Activated CD4-positive, alpha-beta T cell treated with anti-CD3 and anti-CD28 coated beads, Interleukin-2, amount 10 ng/mL, durations not matched to agents 7 days and 5 days (primary cell): ENCODE results near the gene LTBP2. TPM values are rescaled to one million over a fixed set of nuclear protein-coding genes. Genes with fewer than 3 reads are reported as not detected.

Source experiments
- CTCF ChIA-PET: fragments of 350-600 bp; sonication (Branson Sonifier 250); formaldehyde crosslinking; loops from one replicate; lab custom pipeline; 2021; ENCODE audit warnings: antibody characterized with exemption; lab: Charles Lee
- POLR2A ChIA-PET: fragments of 350-600 bp; sonication (Branson Sonifier 250); formaldehyde crosslinking; loops from one replicate; lab custom pipeline; 2021; ENCODE audit warnings: antibody characterized with exemption; lab: Charles Lee
- DNase-seq: peaks from one replicate; pipeline ENCODE4 v3.0.0-alpha.2; 2020
- H3K27ac Mint-ChIP-seq: one replicate; pipeline ENCODE4 v1.8.0; 2021; ENCODE audit warnings: mild to moderate bottlenecking, moderate library complexity, mixed read lengths
- H3K27me3 Mint-ChIP-seq: one replicate; pipeline ENCODE4 v1.8.0; 2021; ENCODE audit warnings: mixed read lengths
- H3K36me3 Mint-ChIP-seq: one replicate; pipeline ENCODE4 v1.8.0; 2021; ENCODE audit warnings: low read depth, mixed read lengths
- H3K4me1 Mint-ChIP-seq: one replicate; pipeline ENCODE4 v1.8.0; 2021; ENCODE audit warnings: mixed read lengths
- H3K4me3 Mint-ChIP-seq: one replicate; pipeline ENCODE4 v1.8.0; 2021; ENCODE audit warnings: mild to moderate bottlenecking, moderate library complexity, mixed read lengths
- H3K9me3 Mint-ChIP-seq: one replicate; pipeline ENCODE4 v1.8.0; 2021; ENCODE audit warnings: mixed read lengths
- total RNA-seq, 2 experiments: library from RNA; stranded (reverse); gene quantifications; one replicate each; pipeline ENCODE4 v1.2.3, GENCODE V29; 2021

The LTBP2 gene
- total RNA-seq, 2 experiments from 2014 or later = 0.05 to 0.12 TPM

DNA sequence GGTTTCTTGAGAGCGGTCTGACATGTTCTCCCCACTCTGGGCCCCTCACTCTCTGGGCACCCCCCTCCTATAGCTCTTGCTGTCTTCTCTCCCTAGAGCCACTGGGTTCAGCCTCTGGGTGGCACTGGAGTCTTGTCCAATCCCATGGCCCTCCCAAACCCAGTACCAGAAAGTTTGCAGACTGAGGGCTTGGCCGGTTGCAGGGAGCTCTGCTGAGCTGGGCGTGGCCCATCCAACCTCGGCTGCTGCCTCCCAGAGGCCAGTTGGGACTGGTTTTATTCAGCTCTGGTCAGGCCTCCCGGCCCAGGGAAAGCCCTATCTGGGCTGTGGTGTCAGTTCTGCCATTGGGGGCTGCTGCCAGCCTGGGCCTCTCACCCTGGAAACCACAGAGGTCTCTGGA, 80.6 kb downstream of the LTBP2 start:
- CTCF ChIA-PET = no interaction called here
- no peak overlapping the region for H3K4me3 Mint-ChIP-seq
- no peaks in the 10 kb centered on the region for H3K27me3 Mint-ChIP-seq
- no peak overlapping the region for H3K27ac Mint-ChIP-seq
- no peaks in the 10 kb centered on the region for H3K36me3 Mint-ChIP-seq
- H3K4me1 Mint-ChIP-seq = peaks cover 6% of the 10 kb centered on the region
- no peaks in the 10 kb centered on the region for H3K9me3 Mint-ChIP-seq
- no peak for DNase-seq
- POLR2A ChIA-PET = no interaction called here

DNA sequence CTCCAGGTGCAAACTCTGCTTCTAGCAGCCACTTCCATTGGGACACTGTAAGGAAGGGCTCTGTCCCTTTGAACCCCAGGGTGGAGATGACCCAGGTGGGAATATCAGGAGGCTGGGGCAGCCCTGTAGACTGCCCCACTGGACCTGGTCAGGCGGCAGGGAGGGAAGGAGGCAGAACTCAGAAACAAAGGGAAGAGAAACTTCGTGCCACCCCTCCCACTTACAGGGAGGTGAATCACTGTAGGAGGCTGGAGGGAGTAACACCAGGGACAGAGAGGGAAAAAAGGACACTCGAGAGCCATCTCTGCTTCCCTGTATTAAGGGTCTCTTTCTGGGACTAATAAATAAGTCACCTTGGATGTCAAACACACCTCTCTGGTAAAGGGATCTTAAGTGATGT, 81.0 kb downstream of the LTBP2 start:
- ChIA-PET CTCF (no interaction called here), POLR2A (no interaction called here)
- no peak for DNase-seq
- Mint-ChIP-seq H3K36me3 (no peaks in the 10 kb centered on the region), H3K27ac (no peak overlapping the region), H3K27me3 (no peaks in the 10 kb centered on the region), H3K4me1 (peaks cover 6% of the 10 kb centered on the region), H3K4me3 (no peak overlapping the region), H3K9me3 (no peaks in the 10 kb centered on the region)

DNA sequence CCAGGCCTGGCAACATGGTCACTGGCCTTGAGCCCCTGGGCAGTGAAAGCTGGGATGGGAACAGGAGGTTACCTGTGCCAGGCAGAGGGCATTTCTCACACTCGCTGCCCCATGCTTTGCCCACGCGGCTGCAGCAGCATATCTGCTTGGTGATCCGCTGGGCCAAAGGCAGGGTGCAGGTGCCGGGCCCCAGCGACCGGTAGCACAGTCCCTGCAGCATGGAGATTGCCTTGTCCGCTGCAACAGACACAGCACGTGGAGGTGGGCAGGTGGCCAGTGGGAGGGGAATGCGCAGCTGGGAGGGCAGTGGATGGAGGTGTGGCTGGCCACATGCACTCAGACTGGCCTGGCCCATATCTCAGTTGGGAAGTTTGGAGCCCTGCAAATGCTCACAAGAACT, 83.2 kb downstream of the LTBP2 start:
- Mint-ChIP-seq H3K9me3 (no peaks in the 10 kb centered on the region), H3K27ac (no peak overlapping the region), H3K4me1 (peaks cover 6% of the 10 kb centered on the region), H3K4me3 (no peak overlapping the region), H3K36me3 (no peaks in the 10 kb centered on the region), H3K27me3 (no peaks in the 10 kb centered on the region)
- ChIA-PET POLR2A (no interaction called here), CTCF (no interaction called here)
- no peak for DNase-seq

DNA sequence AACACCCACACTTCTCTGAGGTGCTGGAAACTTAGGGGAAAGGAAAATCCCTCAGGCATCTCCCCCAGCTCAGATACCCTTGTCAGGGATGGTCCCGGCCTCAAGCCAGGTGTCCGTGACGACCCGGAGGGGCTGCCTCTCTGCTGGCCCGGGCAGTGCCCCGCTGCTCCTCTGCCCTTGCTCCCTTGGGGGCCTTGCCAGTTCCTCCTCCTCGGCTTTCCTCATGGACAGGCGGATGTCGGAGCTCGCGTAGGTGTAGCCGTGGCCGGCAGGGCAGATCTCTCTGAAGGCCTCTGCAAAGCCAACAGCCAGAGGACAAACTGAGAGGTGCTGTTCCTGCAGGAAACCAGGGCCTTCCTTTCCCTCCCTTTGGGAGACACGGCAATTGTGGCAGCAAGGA, 83.6 kb downstream of the LTBP2 start:
- Mint-ChIP-seq H3K4me3 (no peak overlapping the region), H3K36me3 (no peaks in the 10 kb centered on the region), H3K9me3 (no peaks in the 10 kb centered on the region), H3K27me3 (no peaks in the 10 kb centered on the region), H3K4me1 (peaks cover 3% of the 10 kb centered on the region), H3K27ac (no peak overlapping the region)
- ChIA-PET POLR2A (no interaction called here), CTCF (no interaction called here)
- DNase-seq = no peak

DNA sequence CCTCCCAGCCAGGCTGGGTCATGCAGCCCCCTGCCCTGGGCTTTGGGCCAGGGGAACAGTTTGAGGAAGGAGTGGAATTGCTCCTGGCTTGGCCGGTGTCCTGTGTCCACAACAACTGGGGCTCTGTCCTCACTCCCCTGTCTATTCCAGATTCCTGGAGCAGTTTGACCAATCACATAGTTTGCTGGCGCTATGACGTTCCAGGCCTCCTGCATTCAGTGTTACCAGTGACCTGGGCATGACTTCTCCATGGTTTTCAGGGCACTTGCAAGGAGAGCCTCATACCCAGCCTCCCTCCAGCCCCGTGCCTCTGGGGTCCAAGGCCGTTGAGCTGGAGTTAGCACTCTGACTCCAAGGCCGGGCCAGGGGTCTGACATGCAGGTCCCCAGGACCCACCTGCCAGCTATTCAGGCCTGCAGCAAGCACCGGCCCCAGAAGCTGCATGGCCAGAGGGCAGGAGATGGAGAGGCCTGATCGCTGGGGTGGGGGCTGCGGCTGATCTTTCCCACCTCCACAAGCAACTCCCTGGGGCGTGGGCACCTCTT, 84.2 kb downstream of the LTBP2 start:
- no peak overlapping the region for H3K27ac Mint-ChIP-seq

DNA sequence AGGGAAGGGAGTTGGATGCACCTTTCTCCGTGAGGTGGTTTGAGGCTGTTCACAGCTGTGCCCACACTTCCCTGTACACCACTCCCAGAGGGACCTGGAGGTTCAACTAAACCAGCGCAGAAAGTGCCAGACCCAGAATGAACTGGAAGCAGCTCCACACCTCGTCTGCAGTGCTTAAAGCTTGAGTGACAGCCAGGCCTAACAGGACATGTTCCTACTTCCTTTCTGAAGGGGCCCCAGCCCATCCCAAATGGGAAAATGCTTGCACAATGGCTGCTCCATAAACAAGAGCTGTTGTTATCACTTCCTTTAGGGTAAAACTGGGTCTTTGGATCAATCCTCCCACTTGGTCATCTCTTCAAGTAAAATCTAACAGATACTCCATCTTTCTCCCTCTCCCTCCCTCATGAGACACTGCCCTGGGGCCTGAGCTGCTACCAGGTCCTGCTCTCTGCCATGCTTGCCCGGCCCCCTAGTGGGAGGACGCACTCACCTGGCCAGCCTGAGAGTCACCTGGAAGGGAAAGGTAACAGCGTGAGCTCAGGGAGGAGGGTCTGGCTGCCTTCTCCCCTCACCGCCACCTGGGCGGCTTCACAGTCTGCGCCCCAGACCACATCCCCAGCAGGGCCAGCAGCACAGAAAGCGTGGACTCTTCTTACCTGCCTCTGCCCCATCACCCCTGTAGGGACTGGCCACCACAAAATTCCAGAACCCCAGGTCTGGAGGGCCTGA, 85.0 kb downstream of the LTBP2 start:
- ChIA-PET CTCF (interaction anchor here (2.4 kb wide), 1 partner anchor 11 kb away, joined by 6 read pairs; no protein-coding TSS in a partner anchor), POLR2A (interaction anchor here (0.6 kb wide), 1 partner anchor 47 kb away, joined by 3 read pairs; no protein-coding TSS in a partner anchor)
- Mint-ChIP-seq H3K27ac (no peak overlapping the region), H3K4me1 (no peaks in the 10 kb centered on the region), H3K36me3 (no peaks in the 10 kb centered on the region), H3K27me3 (no peaks in the 10 kb centered on the region), H3K9me3 (no peaks in the 10 kb centered on the region), H3K4me3 (no peak overlapping the region)
- no peak for DNase-seq

More for the DNA sequence above, 84.2 kb downstream of the LTBP2 start:
- Mint-ChIP-seq H3K36me3 (no peaks in the 10 kb centered on the region), H3K4me1 (no peaks in the 10 kb centered on the region), H3K9me3 (no peaks in the 10 kb centered on the region), H3K27me3 (no peaks in the 10 kb centered on the region), H3K4me3 (no peak overlapping the region)
- no peak for DNase-seq
- CTCF ChIA-PET = no interaction called here
- POLR2A ChIA-PET = no interaction called here

DNA sequence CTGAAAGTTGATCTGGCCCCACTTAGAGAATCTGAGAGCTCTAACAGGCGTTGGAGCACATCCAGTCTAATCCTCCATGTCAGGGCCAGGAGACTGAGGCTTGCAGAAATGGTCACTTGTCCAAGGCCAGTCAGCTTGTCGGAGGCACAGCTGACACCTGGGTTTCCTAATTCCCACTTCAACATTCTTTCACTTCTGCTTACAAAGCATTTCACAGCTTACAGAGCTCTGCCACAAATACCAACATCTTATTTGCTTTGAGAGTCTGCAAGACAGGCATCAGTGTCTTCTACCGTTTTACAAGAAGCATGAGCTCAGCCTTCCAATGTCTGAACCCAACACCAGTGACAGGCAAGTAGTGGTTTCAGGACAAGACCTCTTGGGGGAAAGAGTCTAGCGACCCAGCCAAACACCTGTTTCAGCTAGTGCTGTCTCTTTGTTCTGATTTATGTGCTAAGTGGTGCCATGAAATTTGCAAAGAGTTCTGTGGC, 86.6 kb downstream of the LTBP2 start:
- Mint-ChIP-seq H3K9me3 (no peaks in the 10 kb centered on the region), H3K36me3 (no peaks in the 10 kb centered on the region), H3K27me3 (no peaks in the 10 kb centered on the region), H3K4me3 (no peak overlapping the region), H3K4me1 (no peaks in the 10 kb centered on the region), H3K27ac (no peak overlapping the region)
- POLR2A ChIA-PET = interaction anchor here (0.6 kb wide), 1 partner anchor 68 kb away, joined by 4 read pairs; no protein-coding TSS in a partner anchor
- CTCF ChIA-PET = interaction anchor here (1.3 to 2.4 kb wide), 2 partner anchors 9 to 32 kb away, joined by 3 to 6 read pairs; partner anchors contain the start of genes ISCA2 and NPC2
- DNase-seq = no peak

DNA sequence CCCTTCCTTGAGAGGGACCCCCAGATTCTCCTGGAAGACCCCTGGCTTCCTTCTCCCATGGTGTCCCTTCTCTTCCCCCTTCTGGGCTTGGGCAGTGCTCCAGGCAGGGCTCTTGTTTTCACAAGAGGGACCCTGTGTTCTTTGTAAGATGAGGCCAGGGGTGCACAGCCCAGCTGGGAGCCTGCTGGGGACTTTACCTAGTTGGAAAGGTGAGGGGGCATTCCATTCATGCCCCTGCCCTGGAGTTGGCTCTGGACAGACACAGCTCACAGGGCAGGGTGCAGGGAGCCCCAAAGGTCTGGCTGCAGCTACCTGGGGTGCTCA, 87.3 kb downstream of the LTBP2 start:
- DNase-seq = no peak
- H3K27ac Mint-ChIP-seq = no peak overlapping the region
- CTCF ChIA-PET = interaction anchor here (0.7 to 2.4 kb wide), 2 partner anchors 9 to 21 kb away, joined by 3 to 6 read pairs; no protein-coding TSS in a partner anchor
- H3K27me3 Mint-ChIP-seq = no peaks in the 10 kb centered on the region
- H3K4me3 Mint-ChIP-seq = no peak overlapping the region
- POLR2A ChIA-PET = no interaction called here
- H3K36me3 Mint-ChIP-seq = no peaks in the 10 kb centered on the region
- H3K9me3 Mint-ChIP-seq = no peaks in the 10 kb centered on the region
- no peaks in the 10 kb centered on the region for H3K4me1 Mint-ChIP-seq

DNA sequence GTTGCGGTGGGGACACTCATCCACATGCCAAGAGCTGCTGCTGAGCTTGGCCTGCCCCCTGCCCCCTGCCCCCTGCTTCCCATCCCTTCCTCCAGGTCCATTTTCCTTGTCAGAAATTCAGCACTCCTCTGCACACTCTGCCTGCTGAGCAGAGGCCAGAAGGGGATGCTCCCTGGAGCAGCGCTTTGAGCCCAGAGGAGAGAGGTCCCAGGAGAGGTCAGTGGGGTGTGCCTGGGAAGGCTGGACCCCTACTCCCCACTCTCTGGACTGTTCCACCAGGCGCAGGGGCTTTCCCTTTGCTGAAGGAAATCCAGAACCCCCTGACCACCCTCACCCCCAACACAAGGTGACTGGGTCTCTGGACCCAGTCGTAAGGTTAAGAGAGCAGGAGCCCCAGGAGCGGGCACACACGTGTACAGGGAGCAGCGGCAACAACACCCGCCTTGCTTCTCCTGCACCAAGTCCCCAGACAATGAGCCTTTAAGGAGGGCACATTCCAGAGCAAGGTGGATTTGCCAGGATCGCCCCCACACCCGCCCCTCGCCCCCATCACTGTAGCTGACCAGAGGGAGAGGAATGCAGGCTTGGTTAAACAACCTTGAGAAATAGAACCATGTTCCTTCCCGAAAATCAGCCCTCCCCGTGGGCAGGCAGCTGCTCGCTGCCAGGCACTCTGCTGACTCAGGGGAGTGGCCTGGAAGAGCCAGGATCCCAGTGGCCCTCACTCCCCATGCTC, 87.8 kb downstream of the LTBP2 start:
- no peaks in the 10 kb centered on the region for H3K36me3 Mint-ChIP-seq
- no peaks in the 10 kb centered on the region for H3K27me3 Mint-ChIP-seq
- no peak overlapping the region for H3K4me3 Mint-ChIP-seq
- no peaks in the 10 kb centered on the region for H3K4me1 Mint-ChIP-seq
- ChIA-PET CTCF (interaction anchor here (0.7 to 2.4 kb wide), 3 partner anchors 8 to 31 kb away, joined by 3 to 6 read pairs (median 3); partner anchors contain the start of genes ISCA2 and NPC2), POLR2A (no interaction called here)
- no peaks in the 10 kb centered on the region for H3K9me3 Mint-ChIP-seq
- no peak for DNase-seq
- H3K27ac Mint-ChIP-seq = no peak overlapping the region

DNA sequence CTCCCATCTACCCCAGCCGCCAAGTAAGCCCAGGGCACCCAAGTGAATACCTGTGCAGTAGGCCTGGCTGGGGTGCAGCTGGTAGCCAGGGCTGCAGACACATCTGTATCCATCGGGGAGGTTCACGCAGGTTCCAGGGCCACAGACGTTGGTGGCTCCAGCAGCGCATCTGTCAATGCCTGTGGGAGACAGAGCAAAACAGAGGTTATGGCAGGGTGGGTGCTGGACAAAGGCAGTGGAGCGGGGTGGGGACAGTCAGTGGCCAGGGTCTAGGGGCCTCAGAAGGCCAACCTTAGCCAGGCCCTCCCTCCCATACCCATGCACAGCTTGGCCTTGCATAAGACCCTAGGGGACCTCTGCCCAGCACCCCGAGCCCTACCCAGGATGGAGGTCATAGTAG, 89.3 kb downstream of the LTBP2 start:
- Mint-ChIP-seq H3K4me1 (no peaks in the 10 kb centered on the region), H3K27ac (no peak overlapping the region), H3K27me3 (peaks cover 5% of the 10 kb centered on the region), H3K9me3 (no peaks in the 10 kb centered on the region), H3K4me3 (no peak overlapping the region), H3K36me3 (no peaks in the 10 kb centered on the region)
- DNase-seq = no peak
- ChIA-PET CTCF (no interaction called here), POLR2A (no interaction called here)

DNA sequence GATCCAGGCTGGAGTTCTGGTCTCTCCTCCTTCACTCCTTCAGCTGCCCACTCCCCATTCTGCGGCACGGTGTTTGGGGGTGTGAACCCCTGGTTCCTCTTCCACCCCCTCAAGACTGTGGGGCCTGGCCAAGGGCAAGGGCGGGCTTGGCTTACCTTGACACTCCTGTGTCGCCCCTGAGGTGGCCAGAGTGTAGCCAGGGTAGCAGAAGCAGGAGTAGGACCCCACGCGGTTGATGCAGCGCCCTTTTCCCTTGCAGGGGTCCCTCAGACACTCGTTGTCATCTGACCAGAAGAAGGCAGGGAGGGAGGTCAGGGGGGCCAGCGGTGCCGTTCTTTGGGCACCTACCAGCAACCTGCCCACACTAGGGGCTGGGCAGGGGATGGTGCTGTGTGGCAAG, 90.3 kb downstream of the LTBP2 start:
- no peaks in the 10 kb centered on the region for H3K9me3 Mint-ChIP-seq
- no peak overlapping the region for H3K27ac Mint-ChIP-seq

DNA sequence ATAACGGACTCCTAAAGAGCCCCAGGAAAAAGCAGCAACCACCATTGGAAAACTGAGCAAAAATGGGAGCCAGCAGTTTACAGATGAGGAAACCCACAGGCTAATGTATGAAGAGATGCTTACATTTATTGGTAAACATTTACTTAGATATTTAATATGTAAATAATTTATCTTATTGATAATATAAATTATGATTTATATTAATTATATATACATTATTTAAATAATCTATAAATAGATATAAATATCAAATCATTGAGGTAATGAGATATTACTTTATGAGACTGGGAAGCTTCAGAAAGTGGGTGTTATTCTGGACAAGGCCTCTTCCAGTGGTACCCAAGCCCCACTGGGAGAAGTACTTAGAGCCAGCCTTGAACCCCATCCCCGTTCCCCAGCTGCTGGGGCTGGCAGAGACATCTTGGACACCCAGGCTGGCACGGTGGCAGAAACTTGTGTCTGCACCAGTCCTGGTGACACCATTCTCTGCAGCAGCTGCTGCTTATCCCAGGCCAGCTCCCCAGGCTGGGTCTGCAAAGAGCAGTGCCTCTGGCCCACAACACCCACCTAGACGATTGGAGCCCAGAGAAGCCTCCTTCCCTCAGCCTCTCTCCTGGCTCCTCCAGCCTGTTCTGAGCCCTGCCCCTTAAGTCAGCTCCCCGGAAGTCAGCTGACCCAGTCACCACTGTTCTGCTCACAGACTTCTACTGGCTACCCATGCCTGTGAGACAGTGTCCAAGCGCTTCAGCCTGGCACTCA, 92.5 kb downstream of the LTBP2 start:
- Mint-ChIP-seq H3K4me3 (no peak overlapping the region), H3K27me3 (peaks cover 9% of the 10 kb centered on the region), H3K4me1 (peaks cover 5% of the 10 kb centered on the region), H3K27ac (no peak overlapping the region), H3K36me3 (no peaks in the 10 kb centered on the region), H3K9me3 (no peaks in the 10 kb centered on the region)
- DNase-seq = no peak
- ChIA-PET CTCF (no interaction called here), POLR2A (no interaction called here)

More for the DNA sequence above, 90.3 kb downstream of the LTBP2 start:
- Mint-ChIP-seq H3K4me3 (no peak overlapping the region), H3K36me3 (no peaks in the 10 kb centered on the region), H3K27me3 (peaks cover 5% of the 10 kb centered on the region), H3K4me1 (no peaks in the 10 kb centered on the region)
- ChIA-PET POLR2A (no interaction called here), CTCF (no interaction called here)
- no peak for DNase-seq
